ENCODE measurements around the gene JDP2.

DNA sequence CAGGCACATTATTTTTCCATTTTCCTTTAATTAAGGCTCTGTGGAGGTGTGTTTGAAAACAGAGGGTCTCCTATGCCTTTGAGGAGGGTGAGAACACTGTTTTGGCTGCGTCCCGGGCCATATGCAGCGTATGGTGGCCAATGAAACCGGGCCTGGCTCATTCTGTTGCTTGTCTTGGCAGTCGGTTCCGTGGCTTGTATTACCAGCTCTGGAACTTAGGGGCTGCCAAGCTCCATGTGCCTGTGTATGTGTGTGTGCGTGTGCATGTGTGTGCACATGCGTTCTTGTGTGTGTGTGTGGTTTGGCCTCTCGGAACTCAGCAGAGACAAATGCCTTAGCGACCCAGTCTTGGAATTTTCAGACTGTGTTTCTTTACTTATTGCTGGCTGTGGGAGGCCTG, 2.7 kb downstream of the JDP2 start:
- TF ChIP-seq, protein P1, sequence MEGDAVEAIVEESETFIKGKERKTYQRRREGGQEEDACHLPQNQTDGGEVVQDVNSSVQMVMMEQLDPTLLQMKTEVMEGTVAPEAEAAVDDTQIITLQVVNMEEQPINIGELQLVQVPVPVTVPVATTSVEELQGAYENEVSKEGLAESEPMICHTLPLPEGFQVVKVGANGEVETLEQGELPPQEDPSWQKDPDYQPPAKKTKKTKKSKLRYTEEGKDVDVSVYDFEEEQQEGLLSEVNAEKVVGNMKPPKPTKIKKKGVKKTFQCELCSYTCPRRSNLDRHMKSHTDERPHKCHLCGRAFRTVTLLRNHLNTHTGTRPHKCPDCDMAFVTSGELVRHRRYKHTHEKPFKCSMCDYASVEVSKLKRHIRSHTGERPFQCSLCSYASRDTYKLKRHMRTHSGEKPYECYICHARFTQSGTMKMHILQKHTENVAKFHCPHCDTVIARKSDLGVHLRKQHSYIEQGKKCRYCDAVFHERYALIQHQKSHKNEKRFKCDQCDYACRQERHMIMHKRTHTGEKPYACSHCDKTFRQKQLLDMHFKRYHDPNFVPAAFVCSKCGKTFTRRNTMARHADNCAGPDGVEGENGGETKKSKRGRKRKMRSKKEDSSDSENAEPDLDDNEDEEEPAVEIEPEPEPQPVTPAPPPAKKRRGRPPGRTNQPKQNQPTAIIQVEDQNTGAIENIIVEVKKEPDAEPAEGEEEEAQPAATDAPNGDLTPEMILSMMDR (IDR thresholded peaks at IDR 0.05): no peak
- TF ChIP-seq EZH2 (IDR thresholded peaks at IDR 0.05; ENCODE audit: borderline replicate concordance, insufficient read depth, low read depth, low read length, poor library complexity, severe bottlenecking): no peak

All from B cell (primary cell).